ENCODE data around the gene SHMT1. TPM values are rescaled to one million over a fixed set of nuclear protein-coding genes. Genes with fewer than 3 reads are reported as not detected.

Gene SHMT1
- polyA plus RNA-seq, 1 donor (not counting 4 experiments of a cell fraction or from before 2014, with no cell fraction given) = 15.7 TPM

DNA sequence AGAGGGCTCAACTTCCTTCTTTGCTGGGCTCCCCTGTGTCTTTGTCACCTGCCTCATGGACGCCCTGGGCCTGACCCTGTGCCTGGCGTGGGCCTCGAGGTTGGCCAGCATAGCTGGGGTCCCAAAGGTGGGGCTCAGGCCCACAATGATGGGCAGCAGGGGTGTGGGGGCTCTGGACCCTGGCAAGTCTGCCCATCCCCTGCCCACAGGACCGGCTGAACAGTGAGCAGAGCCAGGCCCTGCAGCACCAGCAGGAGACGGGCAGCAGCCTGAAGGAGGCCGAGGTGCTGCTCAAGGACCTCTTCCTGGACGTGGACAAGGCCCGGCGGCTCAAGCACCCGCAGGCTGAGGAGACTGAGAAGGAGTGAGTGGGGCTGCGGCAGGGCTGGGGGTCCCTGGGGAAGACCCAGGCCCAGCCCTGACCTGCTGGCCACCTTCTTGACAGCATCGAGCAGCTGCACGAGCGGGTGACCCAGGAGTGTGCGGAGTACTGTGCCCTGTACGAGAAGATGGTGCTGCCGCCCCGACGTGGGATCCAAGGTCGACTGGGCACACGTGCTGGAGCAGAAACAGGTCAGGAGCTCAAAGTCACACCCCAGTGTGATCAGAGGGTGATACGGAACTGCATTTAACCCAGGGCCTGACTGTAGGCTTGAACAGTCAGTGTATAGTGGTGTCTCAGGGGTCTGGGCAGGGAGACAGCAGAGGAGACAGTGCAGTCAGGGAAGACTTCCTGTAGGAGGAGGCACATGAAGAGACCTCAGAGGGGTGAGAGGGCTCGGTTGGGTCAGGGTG lies 18.0 kb upstream of the SHMT1 start:
- dilution Hi-C loops (cut with MboI; ENCODE audit: extremely low pct_ligation_motif_present, low sequenced_read_pairs) = no loop called here
- no peak for DNase-seq (ENCODE audit: low read depth, low spot score)
- no peak overlapping the region for H2AFZ ChIP-seq (ENCODE audit: control insufficient read depth, low read length)
- H3K4me2 ChIP-seq (ENCODE audit: control insufficient read depth, extremely low read depth, insufficient read depth, low read depth, low read length) = no peak overlapping the region
- no peaks in the 10 kb centered on the region for H3K9me3 ChIP-seq (ENCODE audit: control insufficient read depth, low read depth, low read length)
- no peaks in the 10 kb centered on the region for H3K9me1 ChIP-seq (ENCODE audit: control insufficient read depth, extremely low read depth, insufficient read depth, low read length)
- FAIRE-seq = no peak
- no peak overlapping the region for H3K27ac ChIP-seq (ENCODE audit: control insufficient read depth, insufficient read depth, low read length)
- no peak overlapping the region for H3K4me3 ChIP-seq (ENCODE audit: control insufficient read depth in 2 of 3, extremely low read depth in 1 of 3, insufficient read depth in 2 of 3, low read depth in 1 of 3, low read length in 3 of 3)
- peaks cover 28% of the 10 kb centered on the region for H3K27me3 ChIP-seq (ENCODE audit: control insufficient read depth, extremely low read depth, insufficient read depth, low read length)
- H3K79me2 ChIP-seq (ENCODE audit: control insufficient read depth, insufficient read depth, low read length) = no peaks in the 10 kb centered on the region
- no peak overlapping the region for H3K9ac ChIP-seq (ENCODE audit: control insufficient read depth, extremely low read depth, insufficient read depth, low read length)
- no peak for TF ChIP-seq EZH2 (IDR thresholded peaks at IDR 0.05; ENCODE audit: low read length)
- TF ChIP-seq, protein P1, sequence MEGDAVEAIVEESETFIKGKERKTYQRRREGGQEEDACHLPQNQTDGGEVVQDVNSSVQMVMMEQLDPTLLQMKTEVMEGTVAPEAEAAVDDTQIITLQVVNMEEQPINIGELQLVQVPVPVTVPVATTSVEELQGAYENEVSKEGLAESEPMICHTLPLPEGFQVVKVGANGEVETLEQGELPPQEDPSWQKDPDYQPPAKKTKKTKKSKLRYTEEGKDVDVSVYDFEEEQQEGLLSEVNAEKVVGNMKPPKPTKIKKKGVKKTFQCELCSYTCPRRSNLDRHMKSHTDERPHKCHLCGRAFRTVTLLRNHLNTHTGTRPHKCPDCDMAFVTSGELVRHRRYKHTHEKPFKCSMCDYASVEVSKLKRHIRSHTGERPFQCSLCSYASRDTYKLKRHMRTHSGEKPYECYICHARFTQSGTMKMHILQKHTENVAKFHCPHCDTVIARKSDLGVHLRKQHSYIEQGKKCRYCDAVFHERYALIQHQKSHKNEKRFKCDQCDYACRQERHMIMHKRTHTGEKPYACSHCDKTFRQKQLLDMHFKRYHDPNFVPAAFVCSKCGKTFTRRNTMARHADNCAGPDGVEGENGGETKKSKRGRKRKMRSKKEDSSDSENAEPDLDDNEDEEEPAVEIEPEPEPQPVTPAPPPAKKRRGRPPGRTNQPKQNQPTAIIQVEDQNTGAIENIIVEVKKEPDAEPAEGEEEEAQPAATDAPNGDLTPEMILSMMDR (optimal IDR thresholded peaks at IDR 0.05 in 1 of 3, IDR thresholded peaks at IDR 0.05 in 1 of 3, conservative IDR thresholded peaks at IDR 0.05 in 1 of 3; ENCODE audit: extremely low read depth in 1 of 3, insufficient read depth in 2 of 3, low read length in 3 of 3) = no peak
- peaks cover 19% of the 10 kb centered on the region for H3K4me1 ChIP-seq (ENCODE audit: control insufficient read depth, extremely low read depth, insufficient read depth, low read length)
- H3K36me3 ChIP-seq (ENCODE audit: control insufficient read depth in 2 of 2, extremely low read depth in 1 of 2, insufficient read depth in 2 of 2, low read length in 2 of 2) = no peaks in the 10 kb centered on the region
- no peaks in the 10 kb centered on the region for H4K20me1 ChIP-seq (ENCODE audit: control insufficient read depth, extremely low read depth, insufficient read depth, low read length)

DNA sequence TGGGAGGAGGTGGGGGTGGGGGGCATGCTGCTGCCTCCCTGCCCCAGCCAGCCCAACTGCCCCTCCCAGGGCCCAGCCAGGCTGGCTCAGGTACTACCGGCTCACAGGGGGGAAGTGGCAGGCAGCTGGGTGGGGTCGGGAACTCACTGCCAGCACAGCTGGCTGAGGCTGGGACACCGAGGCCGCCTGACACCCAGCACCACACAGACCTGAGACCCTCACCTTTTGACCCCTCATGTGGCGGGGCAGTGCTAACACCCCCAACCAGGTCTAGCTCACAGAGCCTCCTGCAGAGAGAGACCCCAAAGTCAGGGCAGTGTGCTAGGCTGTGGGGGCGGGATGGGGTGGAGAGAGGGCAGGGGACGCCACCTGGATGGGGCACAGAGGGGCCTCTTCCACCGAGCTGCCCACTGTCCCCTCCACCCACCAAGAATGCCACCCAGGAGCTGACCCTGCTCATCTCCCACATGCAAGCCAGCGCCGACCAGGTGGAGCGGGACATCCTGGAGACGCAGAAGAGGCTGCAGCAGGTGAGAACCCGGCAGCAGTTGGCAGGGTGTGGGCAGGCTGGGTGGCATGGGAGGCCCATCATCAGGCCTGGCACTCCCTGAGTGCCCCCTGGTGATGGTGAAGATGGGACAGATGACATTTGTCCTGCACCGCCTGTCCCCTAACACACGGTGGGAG lies 17.3 kb upstream of the SHMT1 start:
- H3K4me2 ChIP-seq (ENCODE audit: control insufficient read depth, extremely low read depth, insufficient read depth, low read depth, low read length) = no peak overlapping the region
- FAIRE-seq (no peak), DNase-seq (ENCODE audit: low read depth, low spot score) (no peak)
- H4K20me1 ChIP-seq (ENCODE audit: control insufficient read depth, extremely low read depth, insufficient read depth, low read length) = no peaks in the 10 kb centered on the region
- H3K79me2 ChIP-seq (ENCODE audit: control insufficient read depth, insufficient read depth, low read length) = no peaks in the 10 kb centered on the region
- H3K27me3 ChIP-seq (ENCODE audit: control insufficient read depth, extremely low read depth, insufficient read depth, low read length) = peaks cover 24% of the 10 kb centered on the region
- H3K9me1 ChIP-seq (ENCODE audit: control insufficient read depth, extremely low read depth, insufficient read depth, low read length) = no peaks in the 10 kb centered on the region
- no peak overlapping the region for H2AFZ ChIP-seq (ENCODE audit: control insufficient read depth, low read length)
- H3K9ac ChIP-seq (ENCODE audit: control insufficient read depth, extremely low read depth, insufficient read depth, low read length) = no peak overlapping the region
- H3K27ac ChIP-seq (ENCODE audit: control insufficient read depth, insufficient read depth, low read length) = no peak overlapping the region
- H3K36me3 ChIP-seq (ENCODE audit: control insufficient read depth in 2 of 2, extremely low read depth in 1 of 2, insufficient read depth in 2 of 2, low read length in 2 of 2) = no peaks in the 10 kb centered on the region
- TF ChIP-seq, protein P1 (optimal IDR thresholded peaks at IDR 0.05 in 1 of 3, IDR thresholded peaks at IDR 0.05 in 1 of 3, conservative IDR thresholded peaks at IDR 0.05 in 1 of 3; ENCODE audit: extremely low read depth in 1 of 3, insufficient read depth in 2 of 3, low read length in 3 of 3) = no peak
- TF ChIP-seq EZH2 (IDR thresholded peaks at IDR 0.05; ENCODE audit: low read length) = no peak
- dilution Hi-C loops (cut with MboI; ENCODE audit: extremely low pct_ligation_motif_present, low sequenced_read_pairs) = no loop called here
- peaks cover 19% of the 10 kb centered on the region for H3K4me1 ChIP-seq (ENCODE audit: control insufficient read depth, extremely low read depth, insufficient read depth, low read length)
- H3K4me3 ChIP-seq (ENCODE audit: control insufficient read depth in 2 of 3, extremely low read depth in 1 of 3, insufficient read depth in 2 of 3, low read depth in 1 of 3, low read length in 3 of 3) = no peak overlapping the region
- H3K9me3 ChIP-seq (ENCODE audit: control insufficient read depth, low read depth, low read length) = no peaks in the 10 kb centered on the region
